Brain microvascular endothelial cell (primary cell): Measurements from ENCODE around the gene ZNF10.

ENCODE experiments used
- DNase-seq: peaks from one replicate; pipeline ENCODE4 v3.0.0-alpha.2; 2020
- H3K27ac ChIP-seq: fragments of 250-450 bp; sonication (Bioruptor Pico); 2 replicates; pipeline ENCODE4 v1.5.1; 2020; ENCODE audit warnings: mild to moderate bottlenecking, moderate library complexity
- H3K27me3 ChIP-seq: fragments of 250-450 bp; sonication (Bioruptor Pico); replicated peaks from 2 replicates; pipeline ENCODE4 v1.5.1; 2020; ENCODE audit warnings: mild to moderate bottlenecking
- H3K36me3 ChIP-seq: fragments of 250-450 bp; sonication (Bioruptor Pico); replicated peaks from 2 replicates; pipeline ENCODE4 v1.5.1; 2020; ENCODE audit warnings: mild to moderate bottlenecking
- H3K4me3 ChIP-seq: 2 replicates; pipeline ENCODE4 v1.5.1; 2011; ENCODE audit warnings: low read depth, mild to moderate bottlenecking, control low read depth, low read length, moderate library complexity
- in situ Hi-C: cut with HindIII; loops from 2 replicates; pipeline ENCODE4 v1.10.0; 2017; ENCODE audit warnings: low sequenced_read_pairs, low pct_ligation_motif_present
- TF ChIP-seq, protein P1 (sequence below): IDR thresholded peaks from 2 replicates; pipeline ENCODE4 v1.5.1; 2011; ENCODE audit warnings: low read depth, mild to moderate bottlenecking, moderate library complexity, low read length, control low read depth, inconsistent platforms; ENCODE audit errors: missing control alignments

ZNF10 gene

DNA sequence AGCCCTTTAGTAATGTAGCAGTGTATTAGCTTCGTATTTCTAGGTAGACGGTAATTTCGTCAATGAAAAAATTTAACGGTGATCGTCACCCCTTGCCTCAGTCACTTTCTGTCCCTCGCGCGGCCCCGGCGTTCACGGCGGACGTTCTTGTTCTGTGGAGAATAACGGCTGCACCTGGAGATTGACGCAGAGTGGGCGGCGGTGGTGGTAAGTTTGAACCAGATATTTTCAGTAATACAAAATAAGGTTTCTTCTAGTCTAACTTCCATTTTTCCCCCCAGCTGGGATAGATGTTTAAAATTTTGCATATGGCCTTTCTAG lies 341 bp downstream of the ZNF10 start:
- peak overlapping the region; percentile 88 for H3K4me3 ChIP-seq
- H3K27ac ChIP-seq: peak overlapping the region; percentile 92
- in situ Hi-C loops: no loop called here
- H3K27me3 ChIP-seq: no peaks in the 10 kb centered on the region
- TF ChIP-seq, protein P1, sequence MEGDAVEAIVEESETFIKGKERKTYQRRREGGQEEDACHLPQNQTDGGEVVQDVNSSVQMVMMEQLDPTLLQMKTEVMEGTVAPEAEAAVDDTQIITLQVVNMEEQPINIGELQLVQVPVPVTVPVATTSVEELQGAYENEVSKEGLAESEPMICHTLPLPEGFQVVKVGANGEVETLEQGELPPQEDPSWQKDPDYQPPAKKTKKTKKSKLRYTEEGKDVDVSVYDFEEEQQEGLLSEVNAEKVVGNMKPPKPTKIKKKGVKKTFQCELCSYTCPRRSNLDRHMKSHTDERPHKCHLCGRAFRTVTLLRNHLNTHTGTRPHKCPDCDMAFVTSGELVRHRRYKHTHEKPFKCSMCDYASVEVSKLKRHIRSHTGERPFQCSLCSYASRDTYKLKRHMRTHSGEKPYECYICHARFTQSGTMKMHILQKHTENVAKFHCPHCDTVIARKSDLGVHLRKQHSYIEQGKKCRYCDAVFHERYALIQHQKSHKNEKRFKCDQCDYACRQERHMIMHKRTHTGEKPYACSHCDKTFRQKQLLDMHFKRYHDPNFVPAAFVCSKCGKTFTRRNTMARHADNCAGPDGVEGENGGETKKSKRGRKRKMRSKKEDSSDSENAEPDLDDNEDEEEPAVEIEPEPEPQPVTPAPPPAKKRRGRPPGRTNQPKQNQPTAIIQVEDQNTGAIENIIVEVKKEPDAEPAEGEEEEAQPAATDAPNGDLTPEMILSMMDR: no peak
- H3K36me3 ChIP-seq: peaks cover 9% of the 10 kb centered on the region
- no peak for DNase-seq

DNA sequence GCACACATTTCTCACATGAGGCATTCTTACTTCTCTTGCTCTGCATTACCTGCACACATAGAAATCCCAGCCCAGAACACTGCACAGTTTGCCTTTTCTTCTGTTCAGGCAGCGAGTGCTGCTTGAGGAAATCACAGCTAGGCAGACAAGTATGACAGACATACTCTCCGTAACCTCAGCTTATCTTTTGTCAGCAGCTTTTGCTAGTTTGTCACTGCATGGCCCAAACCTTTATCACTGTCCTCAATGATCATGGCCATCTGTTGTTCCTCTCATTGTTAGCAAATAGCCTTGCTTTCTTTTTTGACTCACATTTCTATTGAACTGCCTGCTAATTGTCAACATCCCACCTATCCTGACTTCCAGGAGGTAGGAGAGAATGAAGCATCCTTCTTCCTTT lies 5.3 kb downstream of the ZNF10 start:
- no peaks in the 10 kb centered on the region for H3K27me3 ChIP-seq
- H3K4me3 ChIP-seq: no peak overlapping the region
- in situ Hi-C loops: no loop called here
- no peak overlapping the region for H3K27ac ChIP-seq
- TF ChIP-seq, protein P1: no peak
- H3K36me3 ChIP-seq: peaks cover 22% of the 10 kb centered on the region
- no peak for DNase-seq

DNA sequence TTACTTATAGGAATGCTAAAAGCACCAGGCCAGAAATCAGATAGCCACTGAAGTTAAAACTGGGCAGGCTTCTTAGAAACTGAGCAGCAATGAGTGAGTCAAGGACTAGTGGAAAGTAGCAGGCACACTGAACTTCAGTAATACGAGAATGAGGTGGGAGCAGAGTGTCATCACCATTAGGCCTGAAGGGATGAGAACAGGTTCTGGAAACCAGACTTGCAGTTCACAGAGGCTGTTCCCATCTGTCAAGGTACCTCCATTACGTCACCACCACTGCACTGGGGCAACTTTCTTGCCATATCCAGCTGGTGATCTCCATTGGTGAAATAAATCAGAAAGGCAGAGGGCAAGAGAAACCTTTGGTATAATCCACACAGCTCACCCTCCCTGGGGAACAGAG lies 15.6 kb downstream of the ZNF10 start:
- in situ Hi-C loops: no loop called here
- H3K36me3 ChIP-seq: peaks cover 21% of the 10 kb centered on the region

DNA sequence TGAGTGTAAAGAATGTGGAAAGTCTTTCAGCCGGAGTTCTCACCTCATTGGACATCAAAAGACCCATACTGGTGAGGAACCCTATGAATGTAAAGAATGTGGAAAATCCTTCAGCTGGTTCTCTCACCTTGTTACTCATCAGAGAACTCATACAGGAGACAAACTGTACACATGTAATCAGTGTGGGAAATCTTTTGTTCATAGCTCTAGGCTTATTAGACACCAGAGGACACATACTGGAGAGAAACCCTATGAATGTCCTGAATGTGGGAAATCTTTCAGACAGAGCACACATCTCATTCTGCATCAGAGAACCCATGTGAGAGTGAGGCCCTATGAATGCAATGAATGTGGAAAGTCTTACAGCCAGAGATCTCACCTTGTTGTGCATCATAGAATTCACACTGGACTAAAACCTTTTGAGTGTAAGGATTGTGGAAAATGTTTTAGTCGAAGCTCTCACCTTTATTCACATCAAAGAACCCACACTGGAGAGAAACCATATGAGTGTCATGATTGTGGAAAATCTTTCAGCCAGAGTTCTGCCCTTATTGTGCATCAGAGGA lies 25.8 kb downstream of the ZNF10 start:
- Histone ChIP-seq H3K27me3 (no peaks in the 10 kb centered on the region), H3K27ac (no peak overlapping the region), H3K36me3 (peaks cover 54% of the 10 kb centered on the region), H3K4me3 (no peak overlapping the region)
- in situ Hi-C loops: no loop called here
- no peak for DNase-seq
- TF ChIP-seq, protein P1: no peak

More for the DNA sequence above, 15.6 kb downstream of the ZNF10 start:
- TF ChIP-seq, protein P1: no peak
- Histone ChIP-seq H3K27me3 (no peaks in the 10 kb centered on the region), H3K4me3 (no peak overlapping the region), H3K27ac (no peak overlapping the region)
- no peak for DNase-seq

DNA sequence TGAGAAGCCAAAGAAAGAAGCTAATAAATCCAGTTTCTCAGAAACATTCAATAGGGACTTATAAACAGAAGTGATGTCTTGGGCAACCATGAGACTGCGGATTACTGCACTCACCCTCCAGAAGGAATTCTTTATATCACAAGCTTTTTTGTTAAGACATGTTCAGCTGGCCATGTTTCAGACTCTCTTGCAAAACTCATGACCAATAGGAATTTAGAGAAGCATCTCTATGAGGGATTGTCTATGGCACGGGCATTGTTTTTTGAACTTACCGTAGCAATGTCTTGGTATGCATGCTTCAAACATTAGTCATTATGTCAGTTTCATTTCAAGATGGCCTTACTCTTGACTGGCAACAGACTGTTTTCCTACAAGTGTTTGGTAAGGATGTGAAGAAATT lies 35.3 kb downstream of the ZNF10 start:
- in situ Hi-C loops: no loop called here
- no peaks in the 10 kb centered on the region for H3K36me3 ChIP-seq

More for the DNA sequence above, 35.3 kb downstream of the ZNF10 start:
- Histone ChIP-seq H3K27ac (no peak overlapping the region), H3K4me3 (no peak overlapping the region), H3K27me3 (no peaks in the 10 kb centered on the region)
- TF ChIP-seq, protein P1: no peak
- no peak for DNase-seq
